GM23248 (cell line): ENCODE data around the gene ITGA11.

Experiments used
- EZH2 ChIP-seq: fragments of 200-600 bp; sonication (generic); IDR thresholded peaks from 2 replicates; pipeline ENCODE4 v1.6.1; 2018; ENCODE audit warnings: antibody characterized with exemption, mild to moderate bottlenecking; ENCODE audit not compliant: insufficient read depth, poor library complexity, severe bottlenecking
- EZH2phosphoT487 ChIP-seq: fragments of 200-600 bp; sonication (generic); IDR thresholded peaks from 2 replicates; pipeline ENCODE4 v1.6.1; 2018; ENCODE audit warnings: antibody characterized with exemption, moderate library complexity, mild to moderate bottlenecking, low read depth; ENCODE audit not compliant: insufficient read depth

DNA sequence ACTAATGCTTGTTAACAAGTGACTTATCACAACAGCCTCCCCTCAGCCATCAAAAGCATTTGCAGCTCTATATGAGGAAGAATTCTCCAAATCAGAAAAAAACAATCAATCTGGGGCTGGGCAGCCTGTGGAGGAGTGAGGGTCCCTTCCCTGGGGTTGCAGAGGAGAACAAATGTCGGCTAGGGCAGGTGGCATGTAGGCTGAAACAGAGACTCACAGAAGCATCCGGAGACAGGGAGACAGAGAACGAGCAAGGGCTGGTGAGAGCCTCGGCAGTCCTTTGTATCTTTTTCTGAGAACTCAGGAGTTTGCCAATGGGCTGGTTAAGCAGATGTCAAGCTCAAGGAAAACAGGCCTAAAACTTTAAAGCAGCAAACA lies 15.8 kb downstream of the ITGA11 start:
- TF ChIP-seq EZH2 (no peak), EZH2phosphoT487 (no peak)
